T-helper 2 cell (primary cell): ENCODE data around the gene NOTO.

Experiments
- DNase-seq, 5 experiments: peaks; one replicate each; pipeline versions ENCODE4 v3.0.0 to v3.0.0-alpha.2; 2012 to 2022

NOTO gene

GRCh38 chr2:73258913-73259215 is 56.5 kb downstream of the NOTO start:
- DNase-seq: no peak

GRCh38 chr2:73259276-73259675 is 56.9 kb downstream of the NOTO start:
- no peak for DNase-seq

- DNase-seq: no peak
Observed at GRCh38 chr2:73259704-73260337, 57.4 kb downstream of the NOTO start.

GRCh38 chr2:73260338-73260984 is 58.1 kb downstream of the NOTO start:
- peak in 1 of 5 experiments; percentile 16 for DNase-seq
